NCI-H2081 treated with DMSO at 0.1 percent for 48 hours (cell line): ENCODE results near the gene RTN4RL1.

ENCODE experiments used
- DNase-seq: peaks from one replicate; lab custom pipeline; 2025; lab: John Stamatoyannopoulos, UW

The RTN4RL1 gene

GRCh38 chr17:1919201-1919600, 105.9 kb downstream of the RTN4RL1 start:
- DNase-seq = no peak

GRCh38 chr17:1918346-1919162, 106.6 kb downstream of the RTN4RL1 start:
- DNase-seq = no peak

GRCh38 chr17:1916963-1917715, 108.0 kb downstream of the RTN4RL1 start:
- DNase-seq = no peak

GRCh38 chr17:1916316-1916715, 108.8 kb downstream of the RTN4RL1 start:
- DNase-seq = no peak

GRCh38 chr17:1915889-1916288, 109.2 kb downstream of the RTN4RL1 start:
- DNase-seq = no peak

GRCh38 chr17:1914661-1915083, 110.5 kb downstream of the RTN4RL1 start:
- DNase-seq = no peak

GRCh38 chr17:1913702-1914101, 111.4 kb downstream of the RTN4RL1 start:
- DNase-seq = no peak

- DNase-seq = no peak
Measured at GRCh38 chr17:1912146-1912545, 113.0 kb downstream of the RTN4RL1 start.

GRCh38 chr17:1909985-1910384, 115.1 kb downstream of the RTN4RL1 start:
- DNase-seq = no peak

GRCh38 chr17:1908699-1909309, 116.3 kb downstream of the RTN4RL1 start:
- peak; percentile 16 for DNase-seq

GRCh38 chr17:1907909-1908698, 117.0 kb downstream of the RTN4RL1 start:
- DNase-seq = no peak

GRCh38 chr17:1907216-1907631, 117.9 kb downstream of the RTN4RL1 start:
- DNase-seq = no peak

- no peak for DNase-seq
Measured at GRCh38 chr17:1906662-1907101, 118.5 kb downstream of the RTN4RL1 start.

GRCh38 chr17:1905190-1905913, 119.8 kb downstream of the RTN4RL1 start:
- peak; percentile 39 for DNase-seq

- peak; percentile 23 for DNase-seq
Measured at GRCh38 chr17:1904273-1905182, 120.6 kb downstream of the RTN4RL1 start.

GRCh38 chr17:1899403-1900000, 125.6 kb downstream of the RTN4RL1 start:
- no peak for DNase-seq

GRCh38 chr17:1898872-1899271, 126.3 kb downstream of the RTN4RL1 start:
- DNase-seq = no peak

- DNase-seq = no peak
Measured at GRCh38 chr17:1898332-1898731, 126.8 kb downstream of the RTN4RL1 start.

GRCh38 chr17:1897105-1897656, 128.0 kb downstream of the RTN4RL1 start:
- DNase-seq = no peak
